Measurements from ENCODE around the gene VENTX. TPM values are rescaled to one million over a fixed set of nuclear protein-coding genes. Genes with fewer than 3 reads are reported as not detected.

The VENTX gene
- total and polyA plus RNA-seq, 2 experiments from 2014 or later = not detected

- Histone ChIP-seq H3K4me1 (ENCODE audit: low read depth) (no peaks in the 10 kb centered on the region), H3K27me3 (no peaks in the 10 kb centered on the region), H3K9me3 (ENCODE audit: low read depth) (no peaks in the 10 kb centered on the region), H3K27ac (no peak overlapping the region), H3K36me3 (no peaks in the 10 kb centered on the region), H3K4me3 (no peak overlapping the region)
- no peak for TF ChIP-seq CTCF (IDR thresholded peaks at IDR 0.05; ENCODE audit: low read depth, low read length)
- DNase-seq (ENCODE audit: low read depth in 1 of 2, low spot score in 1 of 2) = no peak
These were observed 46.0 kb upstream of the VENTX start for GRCh38 chr10:133191651-133192050.

GRCh38 chr10:133194151-133194550, 43.5 kb upstream of the VENTX start:
- Histone ChIP-seq H3K4me1 (ENCODE audit: low read depth) (no peaks in the 10 kb centered on the region), H3K27me3 (no peaks in the 10 kb centered on the region), H3K27ac (no peak overlapping the region), H3K4me3 (no peak overlapping the region), H3K9me3 (ENCODE audit: low read depth) (no peaks in the 10 kb centered on the region), H3K36me3 (no peaks in the 10 kb centered on the region)
- TF ChIP-seq CTCF (IDR thresholded peaks at IDR 0.05; ENCODE audit: low read depth, low read length) = no peak
- no peak for DNase-seq (ENCODE audit: low read depth in 1 of 2, low spot score in 1 of 2)

- Histone ChIP-seq H3K27ac (no peak overlapping the region), H3K9me3 (ENCODE audit: low read depth) (no peaks in the 10 kb centered on the region), H3K4me1 (ENCODE audit: low read depth) (no peaks in the 10 kb centered on the region), H3K27me3 (no peaks in the 10 kb centered on the region), H3K4me3 (no peak overlapping the region), H3K36me3 (no peaks in the 10 kb centered on the region)
- no peak for DNase-seq (ENCODE audit: low read depth in 1 of 2, low spot score in 1 of 2)
- TF ChIP-seq CTCF (IDR thresholded peaks at IDR 0.05; ENCODE audit: low read depth, low read length) = no peak
These were observed 42.6 kb upstream of the VENTX start for GRCh38 chr10:133195096-133195495.

GRCh38 chr10:133195611-133196010, 42.0 kb upstream of the VENTX start:
- H3K27ac ChIP-seq = no peak overlapping the region
- no peaks in the 10 kb centered on the region for H3K36me3 ChIP-seq
- DNase-seq (ENCODE audit: low read depth in 1 of 2, low spot score in 1 of 2) = no peak
- TF ChIP-seq CTCF (IDR thresholded peaks at IDR 0.05; ENCODE audit: low read depth, low read length) = no peak
- no peaks in the 10 kb centered on the region for H3K9me3 ChIP-seq (ENCODE audit: low read depth)
- H3K4me1 ChIP-seq (ENCODE audit: low read depth) = no peaks in the 10 kb centered on the region
- H3K4me3 ChIP-seq = no peak overlapping the region
- no peaks in the 10 kb centered on the region for H3K27me3 ChIP-seq

GRCh38 chr10:133196221-133196915, 41.3 kb upstream of the VENTX start:
- no peak for TF ChIP-seq CTCF (IDR thresholded peaks at IDR 0.05; ENCODE audit: low read depth, low read length)
- H3K27ac ChIP-seq = no peak overlapping the region
- H3K9me3 ChIP-seq (ENCODE audit: low read depth) = no peaks in the 10 kb centered on the region
- peak in 1 of 2 donors; percentile 14 for DNase-seq (ENCODE audit: low read depth in 1 of 2, low spot score in 1 of 2)
- H3K36me3 ChIP-seq = no peaks in the 10 kb centered on the region
- H3K4me1 ChIP-seq (ENCODE audit: low read depth) = no peaks in the 10 kb centered on the region
- no peak overlapping the region for H3K4me3 ChIP-seq
- no peaks in the 10 kb centered on the region for H3K27me3 ChIP-seq

All from cardiac muscle cell (in vitro differentiated cells and primary cell).